BJ (cell line): Measurements from ENCODE around the gene CASKIN2. TPM values are rescaled to one million over a fixed set of nuclear protein-coding genes. Genes with fewer than 3 reads are reported as not detected.

Experiments used
- CTCF ChIA-PET: fragments of 350-600 bp; formaldehyde crosslinking; extraction: SDS; loops from one replicate; lab custom pipeline; 2021; ENCODE audit warnings: antibody characterized with exemption, inconsistent platforms; lab: Yijun Ruan, JAX
- POLR2A ChIA-PET: fragments of 300-600 bp; sonication (Branson Sonifier 250); formaldehyde crosslinking; extraction: SDS; loops from one replicate; lab custom pipeline; 2021; ENCODE audit warnings: antibody characterized with exemption; lab: Charles Lee
- DNase-seq: peaks from one replicate; pipeline ENCODE4 v3.0.0-alpha.2; 2011; ENCODE audit warnings: low read depth
- H3K27me3 ChIP-seq: 2 replicates; pipeline ENCODE4 v1.6.0; 2011; ENCODE audit warnings: low read length; ENCODE audit not compliant: control insufficient read depth, insufficient read depth
- H3K36me3 ChIP-seq: 2 replicates; pipeline ENCODE4 v1.5.1; 2011; ENCODE audit warnings: low read length; ENCODE audit not compliant: control insufficient read depth, insufficient read depth
- H3K4me3 ChIP-seq: 2 replicates; pipeline ENCODE4 v1.5.1; 2011; ENCODE audit warnings: low read depth, mild to moderate bottlenecking, control low read depth, low read length
- CTCF ChIP-seq: IDR thresholded peaks from 2 replicates; pipeline ENCODE4 v1.5.1; 2011; ENCODE audit warnings: low read depth, mild to moderate bottlenecking, control low read depth, inconsistent platforms, low read length, moderate library complexity; ENCODE audit not compliant: insufficient read depth
- polyA plus RNA-seq: library from polyadenylated mRNA; depleted of rRNA; stranded (reverse); fragments of >200 nt; gene quantifications from 2 replicates; pipeline ENCODE4 v1.2.3, GENCODE V29; 2011

The CASKIN2 gene
- polyA plus RNA-seq, 1 experiment, result 4.8 TPM

GRCh38 chr17:75505152-75505409 is 10.3 kb downstream of the CASKIN2 start:
- no peak for DNase-seq
- peaks cover 28% of the 10 kb centered on the region for H3K36me3 ChIP-seq
- H3K4me3 ChIP-seq, result no peak overlapping the region
- ChIA-PET CTCF (interaction anchor here (0.9 to 1.8 kb wide), 2 partner anchors 17 to 75 kb away, joined by 3 to 4 read pairs; no protein-coding TSS in a partner anchor), POLR2A (no interaction called here)
- no peak for TF ChIP-seq CTCF
- no peaks in the 10 kb centered on the region for H3K27me3 ChIP-seq

- POLR2A ChIA-PET, result no interaction called here
Measured at GRCh38 chr17:75504347-75505151, 10.8 kb downstream of the CASKIN2 start.

GRCh38 chr17:75503976-75504346 is 11.4 kb downstream of the CASKIN2 start:
- Histone ChIP-seq H3K4me3 (no peak overlapping the region), H3K36me3 (peaks cover 23% of the 10 kb centered on the region), H3K27me3 (no peaks in the 10 kb centered on the region)
- CTCF ChIA-PET, result interaction anchor here (1.4 to 2.1 kb wide), 4 partner anchors 9 to 130 kb away, joined by 4 to 8 read pairs (median 4); partner anchors contain the start of gene SMIM5
- POLR2A ChIA-PET, result no interaction called here
- no peak for TF ChIP-seq CTCF
- DNase-seq, result no peak

More at GRCh38 chr17:75504347-75505151, 10.8 kb downstream of the CASKIN2 start:
- CTCF ChIA-PET, result interaction anchor here (0.9 to 2.1 kb wide), 4 partner anchors 8 to 129 kb away, joined by 3 to 8 read pairs (median 4); partner anchors contain the start of gene SMIM5
- Histone ChIP-seq H3K27me3 (no peaks in the 10 kb centered on the region), H3K4me3 (no peak overlapping the region), H3K36me3 (peaks cover 26% of the 10 kb centered on the region)
- DNase-seq, result no peak
- peak; percentile 65 for TF ChIP-seq CTCF

GRCh38 chr17:75503337-75503950 is 11.9 kb downstream of the CASKIN2 start:
- POLR2A ChIA-PET, result no interaction called here
- DNase-seq, result no peak
- no peaks in the 10 kb centered on the region for H3K27me3 ChIP-seq
- no peak for TF ChIP-seq CTCF
- peaks cover 23% of the 10 kb centered on the region for H3K36me3 ChIP-seq
- H3K4me3 ChIP-seq, result no peak overlapping the region
- CTCF ChIA-PET, result interaction anchor here (1.1 to 2.1 kb wide), 5 partner anchors 9 to 130 kb away, joined by 3 to 8 read pairs (median 4); partner anchors contain the start of genes SMIM5 and TSEN54

GRCh38 chr17:75502721-75503329 is 12.5 kb downstream of the CASKIN2 start:
- Histone ChIP-seq H3K36me3 (peaks cover 27% of the 10 kb centered on the region), H3K27me3 (no peaks in the 10 kb centered on the region), H3K4me3 (no peak overlapping the region)
- TF ChIP-seq CTCF, result no peak
- ChIA-PET CTCF (interaction anchor here (1.1 to 2.1 kb wide), 5 partner anchors 10 to 131 kb away, joined by 3 to 8 read pairs (median 4); partner anchors contain the start of genes SMIM5 and TSEN54), POLR2A (no interaction called here)
- DNase-seq, result no peak
